G401.6 (cell line): ENCODE data around the gene PBX2.
"Not testable (repeated sequence)": the region's sequence is repeated elsewhere in the genome, so short reads cannot be mapped to it uniquely, and the experiment has no call there.

Source experiments
- FAIRE-seq: peaks from 2 replicates; lab custom pipeline; 2012; peaks lifted over from hg19 to GRCh38; lab: Jason Lieb, UNC

Gene PBX2

GRCh38 chr6:32149092-32149755, 40.8 kb downstream of the PBX2 start:
- FAIRE-seq: no peak

GRCh38 chr6:32148289-32149091, 41.5 kb downstream of the PBX2 start:
- no peak for FAIRE-seq

GRCh38 chr6:32147401-32148132, 42.4 kb downstream of the PBX2 start:
- no peak for FAIRE-seq

GRCh38 chr6:32146687-32147086, 43.3 kb downstream of the PBX2 start:
- FAIRE-seq: no peak

- FAIRE-seq: no peak
Observed at GRCh38 chr6:32146287-32146686, 43.7 kb downstream of the PBX2 start.

GRCh38 chr6:32144238-32144637, 45.8 kb downstream of the PBX2 start:
- FAIRE-seq: not testable (repeated sequence)

GRCh38 chr6:32140420-32141046, 49.5 kb downstream of the PBX2 start:
- no peak for FAIRE-seq

- FAIRE-seq: no peak
Observed at GRCh38 chr6:32139590-32139989, 50.4 kb downstream of the PBX2 start.

- FAIRE-seq: no peak
Observed at GRCh38 chr6:32137454-32137853, 52.5 kb downstream of the PBX2 start.
